Measurements from ENCODE around the gene CROCC2. TPM values are rescaled to one million over a fixed set of nuclear protein-coding genes. Genes with fewer than 3 reads are reported as not detected.

The CROCC2 gene
- total RNA-seq, 2 experiments from 2014 or later, result not detected

DNA sequence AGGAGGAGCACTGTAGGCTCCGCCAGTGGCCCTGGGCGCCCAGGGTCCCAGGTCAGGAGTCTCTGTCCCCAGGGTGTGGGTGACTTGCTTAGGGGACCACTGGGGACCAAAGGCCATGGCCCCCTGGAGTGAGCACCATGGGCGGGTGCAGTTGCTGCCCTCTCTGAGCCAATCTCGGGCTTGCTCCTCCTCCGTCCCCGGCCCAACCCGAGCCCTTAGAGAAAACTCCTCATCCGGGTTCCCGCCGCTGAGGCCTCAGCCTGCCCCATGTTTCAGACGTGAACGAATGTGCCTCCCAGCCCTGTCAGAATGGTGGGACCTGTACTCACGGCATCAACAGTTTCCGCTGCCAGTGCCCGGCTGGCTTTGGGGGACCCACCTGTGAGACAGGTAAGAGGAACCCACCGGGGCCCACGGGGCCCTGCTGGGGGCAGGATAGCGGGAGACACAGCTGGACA, 130.9 kb downstream of the CROCC2 start:
- peak overlapping the region; percentile 26 for H3K4me3 ChIP-seq (ENCODE audit: low read depth, low read length, poor library complexity, severe bottlenecking)
- H3K27ac ChIP-seq (ENCODE audit: low read depth, low read length, poor library complexity, severe bottlenecking), result no peak overlapping the region
- no peak for TF ChIP-seq EZH2phosphoT487 (IDR thresholded peaks at IDR 0.05; ENCODE audit: borderline replicate concordance, low read depth, low read length)
- TF ChIP-seq, protein P1, sequence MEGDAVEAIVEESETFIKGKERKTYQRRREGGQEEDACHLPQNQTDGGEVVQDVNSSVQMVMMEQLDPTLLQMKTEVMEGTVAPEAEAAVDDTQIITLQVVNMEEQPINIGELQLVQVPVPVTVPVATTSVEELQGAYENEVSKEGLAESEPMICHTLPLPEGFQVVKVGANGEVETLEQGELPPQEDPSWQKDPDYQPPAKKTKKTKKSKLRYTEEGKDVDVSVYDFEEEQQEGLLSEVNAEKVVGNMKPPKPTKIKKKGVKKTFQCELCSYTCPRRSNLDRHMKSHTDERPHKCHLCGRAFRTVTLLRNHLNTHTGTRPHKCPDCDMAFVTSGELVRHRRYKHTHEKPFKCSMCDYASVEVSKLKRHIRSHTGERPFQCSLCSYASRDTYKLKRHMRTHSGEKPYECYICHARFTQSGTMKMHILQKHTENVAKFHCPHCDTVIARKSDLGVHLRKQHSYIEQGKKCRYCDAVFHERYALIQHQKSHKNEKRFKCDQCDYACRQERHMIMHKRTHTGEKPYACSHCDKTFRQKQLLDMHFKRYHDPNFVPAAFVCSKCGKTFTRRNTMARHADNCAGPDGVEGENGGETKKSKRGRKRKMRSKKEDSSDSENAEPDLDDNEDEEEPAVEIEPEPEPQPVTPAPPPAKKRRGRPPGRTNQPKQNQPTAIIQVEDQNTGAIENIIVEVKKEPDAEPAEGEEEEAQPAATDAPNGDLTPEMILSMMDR (conservative IDR thresholded peaks at IDR 0.05; ENCODE audit: low read length), result no peak
- no peaks in the 10 kb centered on the region for H3K36me3 ChIP-seq (ENCODE audit: insufficient read depth, low read length)
- H4K20me1 ChIP-seq (ENCODE audit: insufficient read depth, low read length), result no peaks in the 10 kb centered on the region
- no peaks in the 10 kb centered on the region for H3K9me3 ChIP-seq (ENCODE audit: low read length)
- ChIA-PET CTCF (ENCODE audit: unreplicated experiment) (no interaction called here), POLR2A (no interaction called here)
- peaks cover 56% of the 10 kb centered on the region for H3K4me1 ChIP-seq (ENCODE audit: insufficient read depth, low read length, poor library complexity, severe bottlenecking)
- no peaks in the 10 kb centered on the region for H3K79me2 ChIP-seq (ENCODE audit: insufficient read depth, low read depth, low read length)
- no peak for DNase-seq (ENCODE audit: low spot score)
- intact Hi-C loops (cut with micrococcal nuclease; ENCODE audit: unreplicated experiment), result no loop called here
- BruUV-seq (replicated peaks), result no TSS peak
- H3K4me2 ChIP-seq (ENCODE audit: low read length), result peak overlapping the region; percentile 53; the same call in 1 of the 2 replicates
- no peak overlapping the region for H2AFZ ChIP-seq (ENCODE audit: low read length)
- H3K9me2 ChIP-seq (ENCODE audit: insufficient read depth, low read length), result no peaks in the 10 kb centered on the region

DNA sequence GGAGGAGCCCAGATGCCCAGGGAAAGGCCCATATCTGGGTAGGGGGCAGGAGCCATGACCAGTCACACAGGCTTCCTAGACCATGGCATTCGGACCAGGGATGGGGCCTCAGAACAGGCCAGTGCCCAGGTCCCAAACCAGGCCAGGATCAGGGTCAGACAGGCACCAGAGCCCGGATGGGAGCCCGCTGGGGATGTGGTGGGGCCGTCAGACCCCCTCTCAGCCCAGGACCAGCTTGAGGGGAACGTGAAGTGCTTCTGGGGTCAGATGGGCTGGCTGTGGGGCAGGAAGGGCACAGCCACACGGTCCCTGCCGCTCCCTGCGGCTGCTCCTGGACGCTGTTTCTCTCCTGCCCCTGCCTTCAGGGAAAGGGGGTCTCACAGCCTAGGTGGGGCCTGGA, 131.4 kb downstream of the CROCC2 start:
- no peak for DNase-seq (ENCODE audit: low spot score)
- H3K4me2 ChIP-seq (ENCODE audit: low read length), result peak overlapping the region; percentile 53; the same call in 1 of the 2 replicates
- ChIA-PET POLR2A (no interaction called here), CTCF (ENCODE audit: unreplicated experiment) (no interaction called here)
- H3K27ac ChIP-seq (ENCODE audit: low read depth, low read length, poor library complexity, severe bottlenecking), result no peak overlapping the region
- H3K9me2 ChIP-seq (ENCODE audit: insufficient read depth, low read length), result no peaks in the 10 kb centered on the region
- H3K36me3 ChIP-seq (ENCODE audit: insufficient read depth, low read length), result no peaks in the 10 kb centered on the region
- H4K20me1 ChIP-seq (ENCODE audit: insufficient read depth, low read length), result no peaks in the 10 kb centered on the region
- no peaks in the 10 kb centered on the region for H3K9me3 ChIP-seq (ENCODE audit: low read length)
- no TSS peak for BruUV-seq (replicated peaks)
- no peaks in the 10 kb centered on the region for H3K79me2 ChIP-seq (ENCODE audit: insufficient read depth, low read depth, low read length)
- H3K4me1 ChIP-seq (ENCODE audit: insufficient read depth, low read length, poor library complexity, severe bottlenecking), result peaks cover 61% of the 10 kb centered on the region
- intact Hi-C loops (cut with micrococcal nuclease; ENCODE audit: unreplicated experiment), result no loop called here
- peak overlapping the region; percentile 26 for H3K4me3 ChIP-seq (ENCODE audit: low read depth, low read length, poor library complexity, severe bottlenecking)
- no peak overlapping the region for H2AFZ ChIP-seq (ENCODE audit: low read length)
- TF ChIP-seq, protein P1 (conservative IDR thresholded peaks at IDR 0.05; ENCODE audit: low read length), result no peak
- TF ChIP-seq EZH2phosphoT487 (IDR thresholded peaks at IDR 0.05; ENCODE audit: borderline replicate concordance, low read depth, low read length), result no peak

DNA sequence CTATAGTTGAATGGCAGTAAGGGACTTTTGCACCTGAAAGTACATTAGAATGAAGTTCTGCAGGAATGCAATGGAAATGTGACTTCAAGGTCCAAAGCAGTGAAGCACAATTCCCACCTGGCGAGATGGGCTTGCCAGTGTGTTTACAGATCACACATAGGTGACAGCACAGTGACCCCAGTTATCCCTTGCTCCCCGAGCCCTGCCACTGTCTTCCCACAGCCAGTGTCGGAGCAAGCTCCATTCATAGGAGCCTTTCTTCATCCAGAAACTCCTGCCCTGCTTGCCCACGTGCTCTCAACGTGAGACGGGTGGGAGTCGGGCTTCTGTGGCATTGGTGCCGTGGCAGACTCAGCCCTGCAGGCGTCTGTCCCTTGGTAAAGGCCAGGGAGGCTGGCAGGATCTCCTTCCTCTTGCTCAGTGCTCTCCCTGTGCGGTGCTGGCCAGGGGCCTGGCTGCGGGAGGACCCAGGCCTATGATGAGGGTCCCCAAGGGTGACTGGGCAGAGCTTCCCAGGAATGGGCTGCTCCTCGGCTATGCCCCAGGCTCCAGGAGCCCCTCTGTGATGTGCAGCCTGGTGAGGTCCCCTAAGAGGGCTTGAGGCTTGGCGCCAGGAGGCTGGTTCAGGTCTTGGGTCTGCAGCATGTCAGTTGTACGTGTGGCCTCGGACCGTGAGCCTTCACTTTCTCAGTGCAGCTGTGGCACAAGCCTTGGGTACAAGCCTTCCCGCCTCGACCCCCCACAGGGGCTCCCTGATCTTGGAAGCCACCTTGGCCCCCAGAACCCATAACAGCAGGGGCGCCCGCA, 132.4 kb downstream of the CROCC2 start:
- no peak for DNase-seq (ENCODE audit: low spot score)
- ChIA-PET POLR2A (interaction anchor here (0.5 to 0.6 kb wide), 3 partner anchors 141 to 794 kb away, joined by 3 to 5 read pairs (median 5); no protein-coding TSS in a partner anchor), CTCF (ENCODE audit: unreplicated experiment) (no interaction called here)
- Histone ChIP-seq H3K79me2 (ENCODE audit: insufficient read depth, low read depth, low read length) (no peaks in the 10 kb centered on the region), H3K9me2 (ENCODE audit: insufficient read depth, low read length) (no peaks in the 10 kb centered on the region), H3K4me3 (ENCODE audit: low read depth, low read length, poor library complexity, severe bottlenecking) (no peak overlapping the region), H3K4me1 (ENCODE audit: insufficient read depth, low read length, poor library complexity, severe bottlenecking) (peaks cover 71% of the 10 kb centered on the region), H3K4me2 (ENCODE audit: low read length) (peak overlapping the region; percentile 53), H2AFZ (ENCODE audit: low read length) (no peak overlapping the region), H4K20me1 (ENCODE audit: insufficient read depth, low read length) (no peaks in the 10 kb centered on the region), H3K27ac (ENCODE audit: low read depth, low read length, poor library complexity, severe bottlenecking) (no peak overlapping the region), H3K9me3 (ENCODE audit: low read length) (no peaks in the 10 kb centered on the region), H3K36me3 (ENCODE audit: insufficient read depth, low read length) (no peaks in the 10 kb centered on the region)
- no TSS peak for BruUV-seq (replicated peaks)
- intact Hi-C loops (cut with micrococcal nuclease; ENCODE audit: unreplicated experiment), result no loop called here
- TF ChIP-seq, protein P1 (conservative IDR thresholded peaks at IDR 0.05; ENCODE audit: low read length), result no peak
- no peak for TF ChIP-seq EZH2phosphoT487 (IDR thresholded peaks at IDR 0.05; ENCODE audit: borderline replicate concordance, low read depth, low read length)
